Measurements from ENCODE around the gene IDH3G. TPM values are rescaled to one million over a fixed set of nuclear protein-coding genes. Genes with fewer than 3 reads are reported as not detected.

IDH3G gene
- total and polyA plus RNA-seq, 2 donors = 21.0 to 67.4 TPM

- no peak overlapping the region for H3K4me3 ChIP-seq (ENCODE audit: low read depth, low read length)
- WGBS = 83% methylated on average over 17 of the region's 17 CpGs
- no peaks in the 10 kb centered on the region for H3K36me3 ChIP-seq (ENCODE audit: insufficient read depth)
- DNase-seq (ENCODE audit: extremely low spot score) = no peak
- no peak overlapping the region for H3K27ac ChIP-seq (ENCODE audit: low read depth)
- H3K4me1 ChIP-seq (ENCODE audit: insufficient read depth) = no peaks in the 10 kb centered on the region
Measured at GRCh38 chrX:153791104-153791852, 2.9 kb downstream of the IDH3G start.

GRCh38 chrX:153789654-153790053 lies 4.5 kb downstream of the IDH3G start:
- peaks cover 4% of the 10 kb centered on the region for H3K36me3 ChIP-seq (ENCODE audit: insufficient read depth)

GRCh38 chrX:153786669-153787068 lies 7.5 kb downstream of the IDH3G start:
- WGBS = 69% methylated on average over 15 of the region's 15 CpGs

More at GRCh38 chrX:153789654-153790053, 4.5 kb downstream of the IDH3G start:
- WGBS = 96% methylated on average over 12 of the region's 12 CpGs
- Histone ChIP-seq H3K4me1 (ENCODE audit: insufficient read depth) (no peaks in the 10 kb centered on the region), H3K4me3 (ENCODE audit: low read depth, low read length) (no peak overlapping the region), H3K27ac (ENCODE audit: low read depth) (no peak overlapping the region)
- no peak for DNase-seq (ENCODE audit: extremely low spot score)

GRCh38 chrX:153784325-153784967 lies 9.7 kb downstream of the IDH3G start:
- no peak for DNase-seq (ENCODE audit: extremely low spot score)
- H3K4me3 ChIP-seq (ENCODE audit: low read depth, low read length) = no peak overlapping the region
- H3K4me1 ChIP-seq (ENCODE audit: insufficient read depth) = no peaks in the 10 kb centered on the region
- H3K27ac ChIP-seq (ENCODE audit: low read depth) = no peak overlapping the region
- WGBS = 86% methylated on average over 27 of the region's 27 CpGs
- H3K36me3 ChIP-seq (ENCODE audit: insufficient read depth) = peaks cover 4% of the 10 kb centered on the region

More at GRCh38 chrX:153786669-153787068, 7.5 kb downstream of the IDH3G start:
- peaks cover 4% of the 10 kb centered on the region for H3K36me3 ChIP-seq (ENCODE audit: insufficient read depth)
- H3K4me3 ChIP-seq (ENCODE audit: low read depth, low read length) = no peak overlapping the region
- DNase-seq (ENCODE audit: extremely low spot score) = no peak
- no peaks in the 10 kb centered on the region for H3K4me1 ChIP-seq (ENCODE audit: insufficient read depth)
- H3K27ac ChIP-seq (ENCODE audit: low read depth) = no peak overlapping the region

GRCh38 chrX:153783378-153784013 lies 10.7 kb downstream of the IDH3G start:
- Histone ChIP-seq H3K4me1 (ENCODE audit: insufficient read depth) (no peaks in the 10 kb centered on the region), H3K27ac (ENCODE audit: low read depth) (no peak overlapping the region), H3K4me3 (ENCODE audit: low read depth, low read length) (no peak overlapping the region), H3K36me3 (ENCODE audit: insufficient read depth) (peaks cover 4% of the 10 kb centered on the region)
- 77% methylated on average over 24 of the region's 24 CpGs for WGBS
- no peak for DNase-seq (ENCODE audit: extremely low spot score)

DNA sequence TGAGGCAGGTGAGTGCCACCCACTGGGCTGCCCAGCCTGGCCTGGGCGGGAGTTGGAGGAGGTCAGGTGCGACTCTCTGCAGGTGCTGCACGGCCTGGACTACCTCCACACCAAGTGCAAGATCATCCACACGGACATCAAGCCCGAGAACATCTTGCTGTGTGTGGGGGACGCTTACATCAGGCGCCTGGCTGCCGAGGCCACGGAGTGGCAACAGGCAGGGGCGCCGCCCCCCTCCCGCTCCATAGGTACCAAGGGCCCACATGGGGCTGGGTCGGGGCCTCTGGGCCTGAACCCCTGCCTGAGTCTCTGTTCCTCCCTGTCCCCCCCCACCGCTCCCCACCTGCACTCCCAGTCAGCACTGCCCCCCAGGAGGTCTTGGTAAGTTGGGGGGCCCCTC lies 11.3 kb downstream of the IDH3G start:
- 91% methylated on average over 14 of the region's 14 CpGs for WGBS
- Histone ChIP-seq H3K4me1 (ENCODE audit: insufficient read depth) (no peaks in the 10 kb centered on the region), H3K4me3 (ENCODE audit: low read depth, low read length) (no peak overlapping the region)

DNA sequence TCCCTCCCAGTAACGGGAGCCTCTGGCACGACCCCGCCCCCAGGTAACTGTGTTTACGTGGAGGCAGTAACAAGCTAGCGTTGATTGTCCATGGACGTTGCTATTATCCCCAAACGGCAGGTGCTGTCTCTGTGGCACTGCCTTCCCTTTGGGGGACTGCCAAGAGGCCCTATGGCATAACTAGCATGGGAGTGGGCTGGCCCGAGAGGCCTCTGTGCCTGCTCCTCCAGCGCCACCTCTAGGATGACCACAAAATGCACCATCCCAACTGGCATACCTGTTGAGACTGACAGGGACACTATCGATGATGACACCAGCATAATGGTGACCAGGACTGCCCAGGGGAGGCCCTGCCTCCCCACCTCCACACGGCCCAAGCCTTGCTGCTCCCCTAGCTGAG lies 11.9 kb downstream of the IDH3G start:
- WGBS = 66% methylated on average over 11 of the region's 11 CpGs
- Histone ChIP-seq H3K4me1 (ENCODE audit: insufficient read depth) (no peaks in the 10 kb centered on the region), H3K36me3 (ENCODE audit: insufficient read depth) (peaks cover 4% of the 10 kb centered on the region), H3K27ac (ENCODE audit: low read depth) (no peak overlapping the region), H3K4me3 (ENCODE audit: low read depth, low read length) (no peak overlapping the region)
- no peak for DNase-seq (ENCODE audit: extremely low spot score)

More for the DNA sequence above, 11.3 kb downstream of the IDH3G start:
- DNase-seq (ENCODE audit: extremely low spot score) = no peak
- Histone ChIP-seq H3K27ac (ENCODE audit: low read depth) (no peak overlapping the region), H3K36me3 (ENCODE audit: insufficient read depth) (peaks cover 4% of the 10 kb centered on the region)

DNA sequence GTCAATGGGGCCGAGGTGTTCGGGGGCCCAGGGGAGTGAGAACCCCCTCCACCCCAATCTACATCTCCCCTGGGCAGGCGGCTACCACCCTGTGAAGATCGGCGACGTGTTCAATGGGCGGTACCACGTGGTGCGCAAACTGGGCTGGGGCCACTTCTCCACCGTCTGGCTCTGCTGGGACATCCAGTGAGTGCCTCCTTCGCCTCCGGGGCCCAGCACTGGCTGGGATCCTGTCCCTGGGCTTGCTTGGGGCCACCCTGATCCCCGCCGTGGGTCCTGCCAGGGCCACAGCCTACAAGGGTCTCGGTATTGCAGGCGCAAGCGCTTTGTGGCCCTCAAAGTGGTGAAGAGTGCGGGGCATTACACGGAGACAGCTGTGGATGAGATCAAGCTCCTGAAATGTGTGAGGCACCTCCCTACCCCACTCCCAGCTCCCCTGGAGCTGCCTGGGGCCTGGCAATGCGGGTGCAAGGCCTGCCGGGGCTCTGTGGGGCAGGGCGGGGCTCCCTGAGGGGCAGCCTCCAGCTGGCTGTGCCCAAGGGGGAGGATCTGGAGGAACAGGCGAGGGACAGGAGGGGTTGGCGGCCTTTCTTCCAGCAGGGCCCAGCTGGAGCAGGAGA lies 12.6 kb downstream of the IDH3G start:
- 63% methylated on average over 24 of the region's 24 CpGs for WGBS
- Histone ChIP-seq H3K4me3 (ENCODE audit: low read depth, low read length) (no peak overlapping the region), H3K27ac (ENCODE audit: low read depth) (no peak overlapping the region), H3K4me1 (ENCODE audit: insufficient read depth) (no peaks in the 10 kb centered on the region), H3K36me3 (ENCODE audit: insufficient read depth) (peaks cover 4% of the 10 kb centered on the region)
- DNase-seq (ENCODE audit: extremely low spot score) = no peak

DNA sequence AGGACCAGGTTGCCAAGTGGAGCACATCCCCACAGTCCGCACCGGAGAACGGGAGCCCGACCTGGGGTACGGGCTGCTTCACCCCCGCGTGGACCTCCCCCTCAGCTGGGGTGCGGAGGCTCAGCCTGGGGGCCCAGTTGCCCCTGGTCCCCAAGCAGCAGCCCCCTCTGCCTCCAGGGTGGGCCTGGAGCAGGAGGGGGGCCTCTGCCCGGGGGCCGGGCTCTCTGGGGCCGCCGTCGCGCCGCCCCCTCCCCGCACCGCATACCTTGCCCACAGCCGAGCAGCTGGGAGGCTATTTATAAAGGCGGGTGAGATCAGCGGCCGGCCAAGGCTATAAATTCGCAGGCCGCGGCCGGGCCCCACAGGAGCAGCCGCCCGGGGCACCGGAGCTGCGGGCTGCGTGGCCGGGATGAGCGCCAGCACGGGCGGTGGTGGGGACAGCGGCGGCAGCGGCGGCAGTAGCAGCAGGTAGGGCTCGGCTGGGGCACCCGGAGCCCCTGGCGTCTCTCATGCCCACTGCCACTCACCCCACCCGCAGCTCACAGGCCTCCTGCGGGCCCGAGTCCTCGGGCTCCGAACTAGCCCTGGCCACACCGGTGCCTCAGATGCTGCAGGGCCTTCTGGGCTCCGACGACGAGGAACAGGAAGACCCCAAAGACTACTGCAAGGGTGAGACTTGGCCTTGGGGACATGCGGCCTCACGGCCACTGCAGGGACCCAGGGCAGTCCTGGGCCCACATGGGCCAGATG lies 13.3 kb downstream of the IDH3G start, which contains the start of gene SRPK3:
Gene SRPK3 (plus strand): TSS at position 364 of the 750 bp plus-strand sequence. CDS start 46 bp downstream, at position 410.
- no peaks in the 10 kb centered on the region for H3K4me1 ChIP-seq (ENCODE audit: insufficient read depth)
- DNase-seq (ENCODE audit: extremely low spot score) = no peak
- 7% methylated on average over 52 of the region's 52 CpGs for WGBS
- H3K36me3 ChIP-seq (ENCODE audit: insufficient read depth) = peaks cover 4% of the 10 kb centered on the region
- no peak within 1 kb of the TSS for H3K4me3 ChIP-seq (ENCODE audit: low read depth, low read length)
- H3K27ac ChIP-seq (ENCODE audit: low read depth) = peak within 1 kb of the TSS; percentile 43

- Histone ChIP-seq H3K4me3 (ENCODE audit: low read depth, low read length) (no peak overlapping the region), H3K4me1 (ENCODE audit: insufficient read depth) (no peaks in the 10 kb centered on the region), H3K36me3 (ENCODE audit: insufficient read depth) (no peaks in the 10 kb centered on the region), H3K27ac (ENCODE audit: low read depth) (no peak overlapping the region)
- 63% methylated on average over 18 of the region's 18 CpGs for WGBS
- DNase-seq (ENCODE audit: extremely low spot score) = no peak
Measured at GRCh38 chrX:153779891-153780677, 14.1 kb downstream of the IDH3G start.

GRCh38 chrX:153778684-153779101 lies 15.5 kb downstream of the IDH3G start:
- H3K36me3 ChIP-seq (ENCODE audit: insufficient read depth) = no peaks in the 10 kb centered on the region
- H3K4me1 ChIP-seq (ENCODE audit: insufficient read depth) = no peaks in the 10 kb centered on the region
- H3K27ac ChIP-seq (ENCODE audit: low read depth) = no peak overlapping the region
- DNase-seq (ENCODE audit: extremely low spot score) = no peak
- no peak overlapping the region for H3K4me3 ChIP-seq (ENCODE audit: low read depth, low read length)
- WGBS = 73% methylated on average over 16 of the region's 16 CpGs

GRCh38 chrX:153778181-153778580 lies 16.0 kb downstream of the IDH3G start:
- WGBS = 59% methylated on average over 17 of the region's 17 CpGs
- Histone ChIP-seq H3K4me3 (ENCODE audit: low read depth, low read length) (no peak overlapping the region), H3K27ac (ENCODE audit: low read depth) (no peak overlapping the region), H3K36me3 (ENCODE audit: insufficient read depth) (no peaks in the 10 kb centered on the region), H3K4me1 (ENCODE audit: insufficient read depth) (no peaks in the 10 kb centered on the region)
- no peak for DNase-seq (ENCODE audit: extremely low spot score)
